GM12872 (cell line): ENCODE data around the gene RALGPS1.

Experiments
- TF ChIP-seq, protein P1 (sequence below): IDR thresholded peaks from 3 replicates; pipeline ENCODE4 v1.5.1; 2011; ENCODE audit warnings: low read depth, mild to moderate bottlenecking, low read length, moderate library complexity; ENCODE audit not compliant: insufficient read depth

The RALGPS1 gene

DNA sequence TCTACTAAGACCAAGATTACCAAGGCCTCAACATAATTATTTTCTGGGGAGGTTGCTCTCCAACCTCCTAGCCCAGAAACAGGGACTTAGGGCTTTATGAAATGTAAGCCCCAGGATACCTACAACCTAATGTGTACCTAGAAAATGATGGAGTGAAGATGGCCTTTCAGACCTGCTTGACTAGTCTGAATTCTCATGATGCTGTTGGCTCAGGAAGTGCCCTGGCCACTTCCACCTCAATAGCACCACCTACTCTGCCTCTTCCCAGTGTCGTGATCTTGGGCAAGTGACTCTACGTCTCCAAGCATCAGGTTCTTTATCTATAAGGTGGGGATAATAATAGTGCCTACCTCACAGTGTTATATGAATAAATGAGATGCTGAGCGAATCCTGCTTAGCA is 292.1 kb downstream of the RALGPS1 start:
- TF ChIP-seq, protein P1, sequence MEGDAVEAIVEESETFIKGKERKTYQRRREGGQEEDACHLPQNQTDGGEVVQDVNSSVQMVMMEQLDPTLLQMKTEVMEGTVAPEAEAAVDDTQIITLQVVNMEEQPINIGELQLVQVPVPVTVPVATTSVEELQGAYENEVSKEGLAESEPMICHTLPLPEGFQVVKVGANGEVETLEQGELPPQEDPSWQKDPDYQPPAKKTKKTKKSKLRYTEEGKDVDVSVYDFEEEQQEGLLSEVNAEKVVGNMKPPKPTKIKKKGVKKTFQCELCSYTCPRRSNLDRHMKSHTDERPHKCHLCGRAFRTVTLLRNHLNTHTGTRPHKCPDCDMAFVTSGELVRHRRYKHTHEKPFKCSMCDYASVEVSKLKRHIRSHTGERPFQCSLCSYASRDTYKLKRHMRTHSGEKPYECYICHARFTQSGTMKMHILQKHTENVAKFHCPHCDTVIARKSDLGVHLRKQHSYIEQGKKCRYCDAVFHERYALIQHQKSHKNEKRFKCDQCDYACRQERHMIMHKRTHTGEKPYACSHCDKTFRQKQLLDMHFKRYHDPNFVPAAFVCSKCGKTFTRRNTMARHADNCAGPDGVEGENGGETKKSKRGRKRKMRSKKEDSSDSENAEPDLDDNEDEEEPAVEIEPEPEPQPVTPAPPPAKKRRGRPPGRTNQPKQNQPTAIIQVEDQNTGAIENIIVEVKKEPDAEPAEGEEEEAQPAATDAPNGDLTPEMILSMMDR = no peak

DNA sequence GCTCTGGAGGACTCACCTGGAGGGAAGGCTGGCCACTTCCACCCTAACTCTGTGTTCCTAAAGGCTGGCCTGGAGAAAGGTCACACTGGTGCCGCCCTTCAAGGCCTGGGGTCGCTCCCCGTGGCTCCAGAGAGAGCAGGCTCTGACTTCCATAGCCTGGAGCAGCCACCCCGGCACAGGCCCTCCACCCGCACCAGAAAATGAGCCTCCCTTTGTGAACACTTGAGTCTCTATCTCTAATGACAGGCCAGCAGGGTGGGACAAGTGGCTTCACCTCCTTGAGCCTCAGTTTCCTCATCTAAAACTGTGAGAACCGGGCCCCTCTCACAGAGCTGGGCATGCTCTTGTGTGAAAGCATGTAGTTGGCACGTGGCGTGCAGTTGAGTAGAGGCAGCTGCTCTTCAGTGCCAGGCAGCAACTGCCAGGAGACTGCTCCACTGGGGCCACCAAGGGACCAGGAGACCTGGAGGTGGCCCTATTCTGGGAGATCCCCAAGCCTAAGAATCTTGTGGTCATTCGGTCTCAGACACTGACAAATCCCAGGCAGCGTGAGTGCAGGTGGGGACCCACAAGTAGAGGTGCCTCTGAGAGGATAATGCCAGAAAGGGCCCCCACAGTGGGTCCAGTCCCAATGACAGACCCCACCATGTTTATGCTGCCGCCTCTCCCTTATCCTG is 293.3 kb downstream of the RALGPS1 start:
- TF ChIP-seq, protein P1 = no peak

DNA sequence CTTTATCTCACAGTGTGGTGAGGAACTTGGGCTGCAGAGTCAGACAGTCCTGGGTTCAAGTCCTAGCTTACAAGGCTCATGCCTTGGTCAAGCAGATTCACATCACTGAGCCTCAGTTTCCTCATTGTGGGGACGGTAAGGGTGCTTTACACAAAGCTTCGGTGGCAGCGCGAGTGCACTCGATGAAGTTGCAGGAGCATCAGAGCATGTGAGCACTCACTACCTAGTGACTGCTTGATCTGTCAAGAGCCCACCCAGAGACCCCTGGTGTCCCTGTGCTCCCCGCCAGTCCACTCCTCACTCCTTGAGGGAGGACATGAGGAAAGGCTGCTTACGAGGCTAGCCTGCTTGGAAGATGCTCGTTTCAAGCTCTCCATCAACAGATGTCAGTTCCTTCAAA is 293.8 kb downstream of the RALGPS1 start:
- TF ChIP-seq, protein P1 = no peak

DNA sequence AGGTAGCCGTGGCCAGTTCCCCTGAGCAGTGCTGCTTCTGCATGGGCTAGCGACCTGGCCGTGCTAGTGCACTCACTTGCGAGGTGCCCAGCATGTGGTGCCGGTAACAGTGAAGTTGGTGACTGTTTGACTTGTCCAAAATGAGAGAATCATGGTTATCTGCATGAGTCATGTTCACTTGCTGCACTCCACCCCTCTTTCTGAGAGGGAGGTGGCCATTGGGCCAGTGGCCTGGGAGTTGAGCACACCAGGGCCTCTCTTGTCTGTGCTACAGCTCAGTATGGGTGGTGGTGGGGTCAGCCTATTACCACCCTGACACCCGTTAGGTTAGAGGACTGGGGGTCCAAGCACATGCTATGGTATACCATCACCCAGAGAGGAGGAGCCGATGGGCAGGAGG is 294.6 kb downstream of the RALGPS1 start:
- TF ChIP-seq, protein P1 = no peak

DNA sequence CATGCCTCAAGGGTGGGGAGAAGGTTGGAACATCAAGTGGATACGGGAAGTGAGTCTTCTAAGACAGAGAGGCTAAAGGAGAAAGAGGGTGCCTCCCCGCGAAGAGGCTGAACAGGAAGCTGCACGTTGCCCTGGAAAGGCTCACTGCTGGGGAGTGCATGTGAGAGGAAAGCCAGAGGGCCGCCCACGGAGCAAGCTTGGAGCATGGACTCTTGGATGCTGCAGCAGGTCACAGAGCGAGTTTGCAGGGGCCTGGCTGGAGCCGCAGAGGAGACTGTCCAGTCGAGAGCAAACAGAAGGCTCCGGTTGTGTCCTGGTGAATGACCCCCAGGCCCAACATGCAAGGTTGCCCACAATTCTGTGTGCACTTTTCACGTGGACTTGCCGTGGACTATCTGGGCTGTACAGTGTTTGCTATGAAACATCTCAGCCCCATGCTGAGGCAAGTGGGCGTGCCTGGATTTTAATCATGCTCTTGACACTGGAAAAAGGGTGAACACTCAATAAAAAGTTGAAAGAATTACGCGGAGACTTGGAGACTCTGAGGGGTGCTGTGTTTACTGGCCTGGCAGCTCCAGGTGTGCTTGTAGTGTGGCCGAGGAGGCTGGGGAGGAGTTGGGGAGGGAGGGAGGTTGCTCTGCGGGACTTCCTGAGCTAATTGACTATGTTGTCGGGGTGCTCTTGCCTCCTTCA is 295.5 kb downstream of the RALGPS1 start:
- TF ChIP-seq, protein P1 = no peak

DNA sequence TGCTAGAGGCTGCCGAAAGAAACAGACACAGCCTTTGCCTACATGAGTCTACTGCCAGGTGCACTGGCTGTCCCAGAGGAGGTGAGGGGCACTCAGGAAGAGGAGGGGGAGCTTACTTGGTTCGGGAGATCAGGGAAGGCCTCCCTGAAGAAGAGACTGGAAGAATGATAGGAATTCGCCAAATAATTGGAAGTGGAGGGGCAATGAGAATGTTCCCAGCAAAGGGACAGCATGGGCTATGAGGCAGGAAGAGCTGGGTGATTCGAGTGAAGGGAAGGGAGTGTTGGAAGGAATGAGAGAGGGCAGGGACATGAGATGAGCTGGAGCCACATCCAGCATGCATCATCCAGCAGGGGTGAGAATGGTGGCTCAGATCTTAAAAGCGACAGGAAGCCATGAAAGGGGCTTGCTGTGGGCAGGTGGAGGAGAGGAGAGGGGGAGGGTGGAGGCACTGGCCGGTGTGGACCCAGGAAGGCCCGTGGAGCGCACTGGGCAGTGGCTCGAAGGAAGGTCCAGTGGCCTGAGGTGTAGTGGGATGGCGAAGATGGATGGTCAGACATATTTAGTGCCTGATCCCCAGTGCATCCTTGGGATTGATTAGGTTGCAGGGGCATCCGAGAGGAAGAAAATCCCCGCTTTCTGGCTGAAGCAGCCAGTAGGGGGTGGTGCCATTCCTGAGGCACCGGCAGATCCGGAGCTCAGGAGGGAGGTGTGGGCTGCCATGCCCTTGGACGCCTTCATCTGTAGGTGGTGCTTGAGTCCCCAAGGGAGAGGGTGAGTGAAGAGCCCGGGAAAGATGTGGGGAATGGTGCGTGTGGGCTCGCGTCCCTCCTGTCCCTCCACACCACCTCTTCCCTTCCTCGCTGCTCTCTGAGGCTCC is 296.5 kb downstream of the RALGPS1 start:
- TF ChIP-seq, protein P1 = no peak

DNA sequence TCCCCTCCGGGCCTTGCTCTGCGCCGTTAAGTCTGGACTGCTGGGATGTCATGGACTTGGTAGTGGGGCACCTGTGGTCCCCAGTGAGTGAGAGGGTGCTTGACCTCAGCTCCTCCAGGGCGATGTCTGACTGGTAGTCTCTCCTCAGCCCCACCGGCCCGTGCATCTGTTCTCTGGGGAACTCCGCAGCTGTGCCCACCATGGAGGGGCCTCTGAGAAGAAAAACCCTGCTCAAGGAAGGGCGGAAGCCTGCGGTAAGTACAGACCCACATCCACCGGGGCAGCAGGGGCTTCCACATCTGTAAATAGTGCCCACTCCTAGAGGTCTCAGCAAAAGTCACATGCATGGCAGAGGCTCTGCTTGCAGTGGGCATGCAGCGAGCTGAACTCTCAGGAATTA is 297.4 kb downstream of the RALGPS1 start:
- TF ChIP-seq, protein P1 = no peak
